Ovary (tissue), 9 donors: Measurements from ENCODE around the gene ACVR1. TPM values are rescaled to one million over a fixed set of nuclear protein-coding genes. Genes with fewer than 3 reads are reported as not detected.

Experiments
- DNase-seq, 5 donors: peaks; one replicate each; pipeline ENCODE4 v3.0.0-alpha.2; 2019 to 2020
- H3K27ac ChIP-seq, 2 donors: fragments of 200-600 bp; one replicate each; pipeline versions ENCODE4 v1.5.1 to v1.8.0; 2019 to 2022
- H3K27me3 ChIP-seq: fragments of 200-600 bp; one replicate; pipeline ENCODE4 v1.8.0; 2022
- H3K36me3 ChIP-seq: fragments of 200-600 bp; sonication (generic); one replicate; pipeline ENCODE4 v1.5.1; 2019
- H3K4me1 ChIP-seq: one replicate; pipeline ENCODE4 v1.8.1; 2013; ENCODE audit warnings: mild to moderate bottlenecking, moderate library complexity; ENCODE audit not compliant: insufficient read depth
- H3K4me3 ChIP-seq: fragments of 200-600 bp; sonication (generic); one replicate; pipeline ENCODE4 v1.5.1; 2017
- H3K9me3 ChIP-seq, 2 donors: fragments of 200-600 bp in 1 of 2; sonication (generic) in 1 of 2; one replicate each; pipeline versions ENCODE4 v1.5.1 to v1.8.1; 2013 to 2019; ENCODE audit warnings: mild to moderate bottlenecking in 1 of 2, moderate library complexity in 1 of 2
- EP300 ChIP-seq: sonication (generic); formaldehyde crosslinking; IDR thresholded peaks from one replicate; pipeline ENCODE4 v1.6.1; 2017; ENCODE audit warnings: antibody characterized with exemption
- POLR2A ChIP-seq: fragments of 450-650 bp; IDR thresholded peaks from one replicate; pipeline ENCODE4 v1.6.1; 2017; ENCODE audit warnings: antibody characterized with exemption, mild to moderate bottlenecking, moderate library complexity
- WGBS, 3 donors: extraction: QIAGEN DNeasy Blood & Tissue Kit in 1 of 3; methylation state at CpG; one replicate each; pipeline versions ENCODE4 v1.1.5 to v1.1.7; 2013 to 2017; 5-methylcytosine and 5-hydroxymethylcytosine counted together
- intact Hi-C, 4 donors: fragments of 100-400 bp; cut with DNase I; formaldehyde crosslinking; loops; one replicate each; pipeline versions ENCODE4 v1.11.0 to v1.15.1; 2022 to 2023
- polyA plus RNA-seq, 2 donors: library from polyadenylated mRNA; stranded (reverse); fragments of 200-250 nt in 1 of 2; fragments of 350-450 nt in 1 of 2; fragmentation: Illumina TruSeq in 1 of 2; extraction: RNeasy Lipid Tissue Mini Kit (QIAGEN cat#74804) in 1 of 2; gene quantifications; one replicate each; pipeline ENCODE4 v1.2.3, GENCODE V29; 2013 to 2014
- total RNA-seq, 7 donors: library from RNA; depleted of rRNA in 2 of 7; stranded (reverse); fragments of >200 nt in 2 of 7; fragmentation: NEBNext Ultra II Directional in 3 of 7; extraction: Animal tissue kit (Norgen Biotek cat#: 25700) in 3 of 7; gene quantifications; one replicate each; pipeline versions ENCODE4 v1.1.0 to v1.2.4, GENCODE V29; 2016 to 2023
- TF ChIP-seq, protein P1 (sequence below), 3 donors: fragments of 450-650 bp in 2 of 3; fragments of 200-600 bp in 1 of 3; IDR thresholded peaks; one replicate each; pipeline versions ENCODE4 v1.5.1 to v1.8.0; 2016 to 2022; ENCODE audit warnings: antibody characterized with exemption in 3 of 3, mild to moderate bottlenecking in 1 of 3
- donor health status: DM: no; HTN: no; CAD: no; lungs with moderate emphysema.
- donor health status: DM: no; HTN: no; CAD: no.
- donor health status: Bipolar disorder and iron deficiency.
- donor health status: DM: yes; HTN: yes; CAD: no.
- donor health status: DM: no; HTN: no; CAD: no.
- donor health status: DM: yes; HTN: yes; CAD: no.

The ACVR1 gene
- total and polyA plus RNA-seq, 9 donors: 23.4 to 51.2 (median 30.4) TPM

DNA sequence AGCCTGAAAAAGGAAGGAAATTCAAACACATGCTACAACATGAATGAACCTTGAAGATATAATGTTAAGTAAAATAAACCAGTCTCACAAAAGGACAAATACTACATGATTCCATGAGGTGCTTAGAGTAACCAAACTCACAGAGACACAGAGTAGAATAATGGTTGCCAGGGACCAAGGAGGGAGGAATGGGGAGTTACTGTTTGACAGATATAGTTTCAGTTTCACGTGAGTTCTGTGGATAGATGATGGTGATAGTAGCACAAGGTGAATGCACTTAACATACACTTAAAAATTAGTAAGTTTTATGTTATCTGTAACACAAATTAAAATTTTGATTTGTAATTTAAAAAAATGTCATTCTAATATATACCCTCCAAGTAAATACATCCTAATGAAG lies 140.6 kb downstream of the ACVR1 start:
- no peaks in the 10 kb centered on the region for H3K4me1 ChIP-seq
- intact Hi-C loops: no loop called here

DNA sequence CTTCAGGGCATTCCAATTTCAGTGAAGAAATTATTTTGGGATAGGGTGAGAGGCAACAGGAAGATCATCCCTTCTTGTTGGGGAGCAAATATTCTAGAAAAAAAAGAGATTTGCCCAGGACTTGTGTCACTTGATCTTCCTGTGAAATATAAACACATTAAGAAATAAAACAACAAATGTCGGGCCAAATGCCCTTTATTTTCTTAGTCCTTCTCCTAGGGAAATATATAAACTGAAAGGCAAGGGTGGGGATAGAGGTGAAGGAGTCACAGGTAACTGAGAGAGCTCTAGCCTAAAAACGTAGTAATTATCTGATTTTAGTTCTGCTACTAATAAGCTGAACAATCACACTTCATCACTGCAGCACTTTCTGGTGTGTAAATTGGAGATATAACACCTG lies 142.9 kb downstream of the ACVR1 start:
- no peak overlapping the region for H3K27ac ChIP-seq
- DNase-seq: no peak
- intact Hi-C loops: no loop called here
- H3K27me3 ChIP-seq: no peaks in the 10 kb centered on the region
- H3K9me3 ChIP-seq: peaks cover 0 to 2% of the 10 kb centered on the region in 2 donors
- H3K36me3 ChIP-seq: no peaks in the 10 kb centered on the region
- H3K4me3 ChIP-seq: no peak overlapping the region
- no peaks in the 10 kb centered on the region for H3K4me1 ChIP-seq
- TF ChIP-seq, protein P1, sequence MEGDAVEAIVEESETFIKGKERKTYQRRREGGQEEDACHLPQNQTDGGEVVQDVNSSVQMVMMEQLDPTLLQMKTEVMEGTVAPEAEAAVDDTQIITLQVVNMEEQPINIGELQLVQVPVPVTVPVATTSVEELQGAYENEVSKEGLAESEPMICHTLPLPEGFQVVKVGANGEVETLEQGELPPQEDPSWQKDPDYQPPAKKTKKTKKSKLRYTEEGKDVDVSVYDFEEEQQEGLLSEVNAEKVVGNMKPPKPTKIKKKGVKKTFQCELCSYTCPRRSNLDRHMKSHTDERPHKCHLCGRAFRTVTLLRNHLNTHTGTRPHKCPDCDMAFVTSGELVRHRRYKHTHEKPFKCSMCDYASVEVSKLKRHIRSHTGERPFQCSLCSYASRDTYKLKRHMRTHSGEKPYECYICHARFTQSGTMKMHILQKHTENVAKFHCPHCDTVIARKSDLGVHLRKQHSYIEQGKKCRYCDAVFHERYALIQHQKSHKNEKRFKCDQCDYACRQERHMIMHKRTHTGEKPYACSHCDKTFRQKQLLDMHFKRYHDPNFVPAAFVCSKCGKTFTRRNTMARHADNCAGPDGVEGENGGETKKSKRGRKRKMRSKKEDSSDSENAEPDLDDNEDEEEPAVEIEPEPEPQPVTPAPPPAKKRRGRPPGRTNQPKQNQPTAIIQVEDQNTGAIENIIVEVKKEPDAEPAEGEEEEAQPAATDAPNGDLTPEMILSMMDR (IDR thresholded peaks at IDR 0.05): no peak
- TF ChIP-seq POLR2A: no peak
- TF ChIP-seq EP300: no peak
- WGBS, 3 donors: 84 to 87% (median 84%) methylated on average over 2 of the region's 2 CpGs

More for the DNA sequence above, 140.6 kb downstream of the ACVR1 start:
- no peak for TF ChIP-seq POLR2A
- TF ChIP-seq, protein P1 (IDR thresholded peaks at IDR 0.05): no peak
- TF ChIP-seq EP300: no peak
- no peaks in the 10 kb centered on the region for H3K36me3 ChIP-seq
- no peak overlapping the region for H3K4me3 ChIP-seq
- WGBS, 3 donors: 82 to 96% (median 83%) methylated on average over 1 of the region's 1 CpG
- H3K27ac ChIP-seq: no peak overlapping the region
- no peak for DNase-seq
- H3K9me3 ChIP-seq: peaks cover 0 to 2% of the 10 kb centered on the region in 2 donors
- H3K27me3 ChIP-seq: no peaks in the 10 kb centered on the region

DNA sequence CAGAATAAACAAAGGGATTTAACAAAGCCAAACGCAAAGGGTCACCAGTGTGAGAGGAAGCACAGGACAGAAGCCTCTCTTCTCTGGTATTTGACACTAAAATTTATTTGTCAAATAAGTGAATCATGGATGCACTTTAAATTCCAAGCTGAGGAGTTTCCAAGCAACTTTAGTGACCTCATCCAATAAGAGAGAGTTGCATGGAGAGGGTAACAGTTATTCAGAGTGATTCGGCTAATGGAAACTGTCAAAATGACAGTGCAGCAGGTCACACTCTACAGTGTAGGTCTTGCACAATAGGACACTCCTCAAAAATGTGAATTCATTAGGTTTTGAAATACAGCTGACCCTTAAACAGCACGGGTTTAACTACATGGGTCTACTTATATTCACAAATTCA lies 143.5 kb downstream of the ACVR1 start:
- H3K27ac ChIP-seq: no peak overlapping the region
- TF ChIP-seq, protein P1 (IDR thresholded peaks at IDR 0.05): no peak
- TF ChIP-seq POLR2A: no peak
- no peak for TF ChIP-seq EP300
- no peak overlapping the region for H3K4me3 ChIP-seq
- 91 to 92% (median 91%) methylated on average over 3 of the region's 3 CpGs for WGBS, 3 donors
- H3K27me3 ChIP-seq: no peaks in the 10 kb centered on the region
- no peaks in the 10 kb centered on the region for H3K4me1 ChIP-seq
- no peaks in the 10 kb centered on the region for H3K36me3 ChIP-seq
- intact Hi-C loops: no loop called here
- DNase-seq: no peak
- H3K9me3 ChIP-seq: peaks cover 0 to 2% of the 10 kb centered on the region in 2 donors

DNA sequence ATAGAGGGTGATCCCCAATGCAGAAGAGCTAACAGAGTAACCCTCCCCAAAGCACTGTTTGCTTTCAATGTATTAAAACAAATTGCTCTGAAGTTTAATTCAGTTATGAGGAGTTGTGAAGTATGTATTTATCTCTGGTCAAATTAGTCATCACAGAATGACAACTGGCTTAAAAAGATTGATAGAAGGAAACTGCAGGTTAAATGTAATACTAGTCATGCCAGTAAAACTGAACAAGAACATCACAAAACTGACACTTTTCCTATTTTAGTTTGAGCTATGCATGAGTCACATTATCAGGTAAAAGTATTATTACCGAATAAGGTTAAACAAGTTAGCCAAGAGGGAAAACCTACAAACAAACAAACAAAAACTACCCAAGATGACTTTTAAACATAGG lies 148.4 kb downstream of the ACVR1 start:
- 88 to 100% (median 94%) methylated on average over 1 of the region's 1 CpG for WGBS, 3 donors
- Histone ChIP-seq H3K27ac (no peak overlapping the region), H3K4me1 (no peaks in the 10 kb centered on the region), H3K36me3 (no peaks in the 10 kb centered on the region), H3K4me3 (no peak overlapping the region), H3K27me3 (no peaks in the 10 kb centered on the region), H3K9me3 (peaks cover 0 to 2% of the 10 kb centered on the region in 2 donors)
- TF ChIP-seq POLR2A (no peak), EP300 (no peak)
- TF ChIP-seq, protein P1 (IDR thresholded peaks at IDR 0.05): no peak
- intact Hi-C loops: no loop called here
- no peak for DNase-seq
